Hematopoietic multipotent progenitor cell treated with erythropoietin and hydrocortisone succinate and interleukin-3 and kit ligand, for 8 days (in vitro differentiated cells): ENCODE data around the gene BRCA1.

ENCODE experiments used
- DNase-seq: peaks from one replicate; pipeline ENCODE4 v3.0.0-alpha.2; 2015

BRCA1 gene

GRCh38 chr17:42999003-42999525 is 126.1 kb downstream of the BRCA1 start:
- no peak for DNase-seq

- peak; percentile 100 for DNase-seq
These were observed 126.9 kb downstream of the BRCA1 start, which contains the start of gene RPL27 for GRCh38 chr17:42997984-42998938. RPL27 (plus strand) TSS chr17:42998419; CDS start chr17:42998751, 332 bp downstream.

DNA sequence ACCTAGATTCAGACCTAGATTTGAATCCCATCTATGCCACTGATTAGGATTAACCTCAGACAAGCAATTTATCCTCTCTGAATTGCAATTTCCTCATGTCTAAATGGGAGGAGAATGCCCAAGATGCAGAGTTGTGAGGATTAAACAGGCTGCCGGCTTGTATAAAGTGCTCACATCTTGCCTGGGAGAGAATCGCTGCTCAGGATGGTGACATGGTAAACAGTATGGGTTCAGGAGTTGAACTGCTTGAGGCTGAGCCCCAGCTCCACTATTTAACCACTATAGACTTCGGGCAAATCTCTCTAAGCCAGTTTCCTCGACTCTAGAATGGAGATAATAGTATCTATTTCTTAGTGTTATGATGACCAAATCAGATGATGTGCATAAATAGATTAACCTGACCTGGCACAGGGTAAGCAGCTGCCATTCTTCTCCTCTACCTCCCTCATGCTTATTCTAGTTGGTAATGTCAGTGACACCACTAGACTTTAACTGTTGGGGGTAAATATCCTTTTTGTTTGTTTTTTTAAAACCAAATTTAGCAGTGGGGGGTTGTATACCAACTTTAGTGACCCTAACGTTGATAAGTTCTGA is 127.7 kb downstream of the BRCA1 start:
- no peak for DNase-seq
